Inflammatory macrophage treated with lipopolysaccharide for 4 hours (primary cell): ENCODE data around the gene MYLK2.
"Not testable (repeated sequence)": the region's sequence is repeated elsewhere in the genome, so short reads cannot be mapped to it uniquely, and the experiment has no call there.

Source experiments
- DNase-seq: peaks from one replicate; pipeline ENCODE4 v3.0.0-alpha.2; 2020

MYLK2 gene

GRCh38 chr20:31819083-31819784 lies at the start of gene MYLK2:
Gene MYLK2, plus strand, starts transcription at chr20:31819356. Its CDS starts 225 bp downstream, at chr20:31819581.
- DNase-seq = no peak

- no peak for DNase-seq
Measured at GRCh38 chr20:31769681-31770080, 49.5 kb upstream of the MYLK2 start.

- DNase-seq = no peak
Measured at GRCh38 chr20:31770243-31770642, 48.9 kb upstream of the MYLK2 start.

- DNase-seq = no peak
Measured at GRCh38 chr20:31774408-31774807, 44.7 kb upstream of the MYLK2 start.

GRCh38 chr20:31780839-31781238 lies 38.3 kb upstream of the MYLK2 start:
- no peak for DNase-seq

- DNase-seq = no peak
Measured at GRCh38 chr20:31781945-31782344, 37.2 kb upstream of the MYLK2 start.

- DNase-seq = no peak
Measured at GRCh38 chr20:31784354-31785044, 34.7 kb upstream of the MYLK2 start.

GRCh38 chr20:31785089-31785488 lies 34.1 kb upstream of the MYLK2 start:
- no peak for DNase-seq

GRCh38 chr20:31788578-31788977 lies 30.6 kb upstream of the MYLK2 start:
- DNase-seq = no peak

- DNase-seq = no peak
Measured at GRCh38 chr20:31790401-31790800, 28.8 kb upstream of the MYLK2 start.

GRCh38 chr20:31797364-31797763 lies 21.8 kb upstream of the MYLK2 start:
- no peak for DNase-seq

- DNase-seq = no peak
Measured at GRCh38 chr20:31801508-31801907, 17.6 kb upstream of the MYLK2 start.

- no peak for DNase-seq
Measured at GRCh38 chr20:31803552-31804291, 15.4 kb upstream of the MYLK2 start.

GRCh38 chr20:31806564-31807355 lies 12.4 kb upstream of the MYLK2 start:
- DNase-seq = peak; percentile 50

- no peak for DNase-seq
Measured at GRCh38 chr20:31808481-31808880, 10.7 kb upstream of the MYLK2 start.

- no peak for DNase-seq
Measured at GRCh38 chr20:31809661-31810060, 9.5 kb upstream of the MYLK2 start.

GRCh38 chr20:31811198-31811597 lies 8.0 kb upstream of the MYLK2 start:
- no peak for DNase-seq

GRCh38 chr20:31811796-31812728 lies 7.1 kb upstream of the MYLK2 start:
- no peak for DNase-seq

GRCh38 chr20:31813611-31814010 lies 5.5 kb upstream of the MYLK2 start:
- no peak for DNase-seq

GRCh38 chr20:31814142-31814541 lies 5.0 kb upstream of the MYLK2 start:
- not testable (repeated sequence) for DNase-seq

- no peak for DNase-seq
Measured at GRCh38 chr20:31815408-31816188, 3.6 kb upstream of the MYLK2 start.
